GM19023 (cell line): ENCODE data around the gene EZR.
"Not testable (repeated sequence)": the region's sequence is repeated elsewhere in the genome, so short reads cannot be mapped to it uniquely, and the experiment has no call there.

Experiments
- ATAC-seq: cut with Tn5 transposase; IDR thresholded peaks from one replicate; pipeline ENCODE4 v1.9.1; 2021; ENCODE audit warnings: mild to moderate bottlenecking, moderate library complexity; ENCODE audit not compliant: unreplicated experiment

Gene EZR

DNA sequence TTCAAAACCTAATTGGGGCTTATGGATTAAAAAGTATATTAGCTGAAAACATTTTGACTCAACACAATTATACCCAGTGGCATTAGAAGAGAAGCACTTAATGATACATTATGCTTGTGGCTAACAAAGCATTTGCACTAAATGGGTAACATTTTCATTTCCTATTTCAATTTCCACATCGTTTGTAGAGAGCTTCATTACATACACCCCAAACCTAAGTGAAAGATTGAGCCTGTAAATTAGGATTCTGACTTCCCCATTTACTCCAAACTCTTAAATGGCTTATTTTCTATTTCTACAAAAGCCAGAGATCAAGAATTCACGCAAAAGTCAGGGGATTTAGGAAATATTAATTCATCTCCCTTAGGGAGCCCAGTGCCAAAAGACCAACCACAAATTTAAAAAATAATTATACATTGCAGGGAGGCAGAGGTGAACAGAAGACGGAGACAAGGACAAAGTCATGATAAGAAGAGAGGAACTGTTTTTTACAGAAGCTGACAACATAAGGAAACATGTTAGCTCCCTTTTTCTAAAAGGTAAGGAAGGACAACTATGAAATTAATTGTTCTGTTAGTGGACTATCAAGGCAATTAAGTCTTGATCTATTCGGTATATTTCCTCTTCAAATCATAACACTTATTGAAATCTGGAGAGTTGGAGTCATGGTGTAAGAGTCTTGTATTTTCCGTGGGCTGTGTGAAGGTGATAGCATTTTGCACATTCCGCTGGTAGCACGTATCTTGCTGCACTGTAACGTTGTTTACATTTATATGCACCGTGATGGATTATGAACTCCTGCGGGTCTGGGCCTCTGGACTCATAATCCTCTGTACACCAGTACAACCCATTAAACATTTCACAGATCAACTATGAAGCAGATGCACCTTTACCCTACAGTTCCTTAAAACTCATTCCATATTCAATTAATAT, 24.8 kb upstream of the EZR start:
- ATAC-seq, result no peak

DNA sequence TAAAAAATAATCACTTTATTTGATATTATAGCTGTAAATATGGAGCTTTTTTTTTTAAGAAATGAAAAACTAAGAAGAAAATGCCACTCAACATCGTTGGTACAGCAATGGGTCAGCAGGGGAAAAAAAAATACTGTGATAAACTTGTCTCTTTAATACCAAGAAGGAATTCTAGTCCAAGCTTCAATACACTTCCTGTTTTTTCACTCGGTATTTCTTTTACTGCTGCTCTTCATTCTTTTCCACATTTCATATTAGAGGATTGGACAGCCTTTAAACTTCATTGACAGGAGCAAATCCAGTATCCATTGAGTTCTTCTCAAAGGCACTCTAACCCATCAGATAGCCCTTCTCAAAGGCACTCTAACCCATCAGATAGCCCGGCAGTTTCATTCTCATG, 22.2 kb upstream of the EZR start:
- no peak for ATAC-seq

DNA sequence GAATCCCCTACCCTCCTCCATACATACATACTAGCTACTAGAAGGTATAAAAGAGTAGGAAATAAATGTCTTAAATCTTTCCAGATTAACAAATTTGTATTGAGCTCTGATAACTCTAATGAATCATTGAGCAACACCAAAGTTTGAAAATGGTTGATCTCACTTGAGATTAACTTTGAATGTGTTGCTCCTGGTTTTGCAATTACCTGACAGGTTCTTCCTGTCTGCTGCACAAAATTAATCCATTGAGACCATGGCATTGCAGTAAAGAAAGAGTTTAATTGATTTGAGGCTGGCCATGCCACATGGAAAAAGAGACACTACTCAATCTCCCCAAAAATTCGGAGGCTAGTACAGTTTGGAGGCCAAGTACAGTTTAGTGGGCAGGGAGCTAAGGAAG, 21.3 kb upstream of the EZR start:
- no peak for ATAC-seq

DNA sequence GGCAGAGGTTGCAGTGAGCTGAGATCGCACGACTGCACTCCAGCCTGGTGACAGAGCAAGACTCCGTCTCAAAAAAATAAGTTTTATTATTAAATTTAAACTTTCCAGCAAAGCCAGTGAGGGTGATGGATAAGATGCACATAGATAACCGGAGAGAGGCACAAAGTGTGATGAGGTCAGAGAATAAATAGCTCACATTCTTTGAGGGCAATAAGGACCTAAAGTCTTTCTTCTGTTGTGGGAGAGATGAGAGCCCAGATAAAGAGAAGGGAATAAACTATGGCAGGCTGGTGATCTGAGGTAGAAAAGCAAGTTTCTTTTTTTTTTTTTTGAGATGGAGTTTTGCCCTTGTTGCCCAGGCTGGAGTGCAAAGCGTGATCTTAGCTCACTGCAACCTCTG, 20.6 kb upstream of the EZR start:
- ATAC-seq, result no peak

DNA sequence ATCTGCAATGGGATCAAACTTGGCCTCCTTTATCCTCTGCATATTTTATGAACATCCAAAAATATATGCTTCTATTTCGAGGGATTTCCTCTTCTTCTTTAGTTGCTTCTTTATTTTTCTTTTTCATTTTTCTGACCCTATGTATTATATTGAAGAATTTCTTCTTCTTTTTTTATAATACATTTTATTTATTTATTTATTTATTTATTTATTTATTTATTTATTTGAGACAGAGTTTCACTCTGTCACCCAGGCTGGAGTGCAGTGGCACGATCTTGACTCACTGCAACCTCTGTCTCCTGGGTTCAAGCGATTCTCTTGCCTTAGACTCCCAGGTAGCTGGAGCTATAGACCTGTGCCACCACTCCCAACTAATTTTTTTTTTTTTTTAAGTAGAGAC, 19.6 kb upstream of the EZR start:
- ATAC-seq, result not testable (repeated sequence)

DNA sequence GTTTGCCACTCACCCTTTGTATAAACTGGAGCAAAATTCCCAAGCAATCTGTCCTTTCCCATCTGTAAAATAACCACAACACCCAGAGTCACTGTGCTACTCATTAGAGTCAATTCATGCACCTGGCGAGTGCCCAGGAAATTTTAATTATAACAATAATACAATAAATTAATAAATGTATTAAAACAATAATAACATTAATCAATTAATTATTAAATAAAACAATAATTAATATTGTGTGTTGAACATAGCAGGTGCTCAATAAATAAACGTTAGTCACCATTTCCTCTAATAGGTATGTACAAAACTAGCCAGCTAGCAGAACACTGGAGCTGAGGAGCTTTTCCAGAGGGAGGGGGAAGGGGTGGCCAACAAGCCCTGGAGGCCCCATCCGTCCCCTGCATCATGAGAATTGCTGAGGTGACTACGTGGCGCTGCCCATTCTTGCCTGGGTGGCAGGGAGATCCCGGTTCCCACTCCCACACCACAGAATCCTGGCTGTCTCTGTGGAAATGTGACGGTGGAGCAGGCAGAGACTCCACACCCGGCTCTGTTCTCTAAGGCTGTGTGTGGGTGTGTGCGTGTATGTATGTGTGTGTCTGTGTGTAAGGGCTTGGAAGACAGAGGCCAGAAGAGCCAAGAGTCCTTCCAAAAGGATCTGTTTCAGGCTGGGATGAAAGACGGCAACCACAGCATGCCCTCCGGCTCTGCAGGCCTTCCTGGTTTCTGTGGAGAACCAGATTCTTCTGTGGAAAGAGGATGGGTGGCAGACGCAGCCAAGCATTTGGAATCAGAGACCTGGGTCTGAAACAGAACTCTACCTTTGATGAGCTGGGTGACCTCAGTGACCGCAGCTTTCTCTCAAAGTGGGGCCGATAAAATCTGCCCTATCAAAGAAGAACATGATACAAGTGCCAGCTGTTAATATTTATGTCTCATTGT, 18.8 kb upstream of the EZR start:
- ATAC-seq, result no peak

DNA sequence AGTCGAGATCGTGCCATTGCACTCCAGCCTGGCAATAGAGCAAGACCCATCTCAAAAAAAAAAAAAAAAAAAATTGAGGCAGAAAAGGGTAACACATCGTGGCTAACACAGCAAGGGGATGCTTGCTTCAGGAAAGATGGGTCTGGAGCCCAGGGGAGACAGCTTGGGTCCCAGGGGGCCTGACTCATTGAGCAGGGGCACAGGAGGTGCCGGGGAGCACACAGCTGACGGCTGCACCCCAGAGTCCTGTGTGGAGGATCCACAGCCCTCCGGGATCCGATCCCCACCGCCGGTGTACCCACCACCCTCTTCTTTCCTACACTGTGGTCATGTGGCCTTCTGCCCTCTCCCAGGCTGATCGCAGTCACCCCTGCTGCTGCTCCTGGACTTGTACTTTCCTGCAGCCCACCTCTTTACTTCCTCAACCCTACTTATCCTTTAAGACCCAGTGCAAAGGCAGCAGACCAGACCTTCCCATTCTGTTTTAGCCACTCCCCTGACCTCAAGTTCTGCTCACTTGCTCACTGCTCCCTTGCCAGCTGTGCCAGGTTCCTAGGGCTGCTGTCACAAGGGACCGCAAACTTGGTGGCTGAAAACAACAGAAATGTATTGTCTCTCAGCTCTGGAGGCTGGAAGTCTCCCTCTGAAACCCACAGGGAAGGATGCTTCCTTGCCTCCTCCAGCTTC, 17.6 kb upstream of the EZR start:
- no peak for ATAC-seq

DNA sequence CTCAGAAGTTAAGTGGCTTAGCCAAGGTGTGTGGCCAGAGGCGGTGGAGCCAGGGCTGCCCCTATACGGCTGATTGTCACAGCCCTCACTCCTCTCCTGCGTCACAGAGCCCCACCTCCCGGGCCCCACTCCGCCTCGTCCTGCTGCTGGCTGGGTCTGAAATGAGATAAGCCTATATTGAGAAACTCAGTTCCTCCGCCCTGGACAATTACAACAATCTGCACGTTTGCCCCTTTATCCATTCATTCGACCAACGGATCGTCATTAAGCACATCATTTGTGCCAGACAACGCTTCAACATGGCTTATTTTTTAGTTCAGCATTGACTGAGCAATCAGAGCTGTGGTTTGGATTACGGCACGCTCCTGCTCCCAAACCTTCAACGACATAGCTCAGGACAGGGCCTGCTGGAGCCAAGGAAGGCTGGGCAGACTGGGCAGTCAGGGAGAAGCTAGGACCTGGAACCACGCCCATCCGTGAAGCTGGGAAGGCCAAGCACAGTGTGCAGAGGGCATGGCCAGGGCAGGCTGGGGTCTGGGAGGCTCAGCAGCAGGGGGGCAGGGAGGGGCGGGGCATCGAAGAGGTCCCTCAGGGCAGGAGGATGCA, 16.6 kb upstream of the EZR start:
- ATAC-seq, result no peak

DNA sequence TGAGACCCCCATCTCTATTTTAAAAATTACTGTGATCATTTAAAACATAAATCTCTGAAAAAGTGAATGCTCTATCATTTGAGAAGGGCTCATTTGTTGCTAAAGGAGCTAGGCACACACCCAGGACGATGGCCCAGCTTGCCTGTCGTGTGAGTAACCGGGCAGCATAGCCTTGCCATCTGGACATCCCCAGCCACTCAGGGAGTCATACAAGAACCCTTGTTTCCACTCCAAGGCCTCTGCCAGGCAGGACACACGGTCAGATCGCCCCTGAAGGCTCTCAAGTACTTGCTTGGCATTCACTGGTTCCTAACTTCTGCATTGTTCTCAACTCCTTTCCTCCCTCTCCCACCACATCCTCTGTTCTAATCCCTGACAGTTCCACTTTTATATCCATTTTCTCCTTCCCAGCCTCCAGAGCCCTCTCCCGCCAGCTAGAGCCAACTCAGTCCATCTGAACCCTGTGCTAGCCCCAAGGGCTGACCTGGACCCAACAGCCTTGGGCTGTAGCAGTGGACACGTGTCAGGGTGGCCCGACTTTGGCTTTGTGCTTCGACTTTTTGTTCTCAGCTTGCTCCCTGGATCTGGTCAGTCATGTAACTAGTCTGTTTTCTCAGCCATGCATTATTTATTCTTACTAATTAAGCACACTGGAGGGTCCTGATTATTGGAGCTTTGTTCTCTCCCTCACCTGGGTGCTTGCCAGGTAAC, 15.7 kb upstream of the EZR start:
- no peak for ATAC-seq

DNA sequence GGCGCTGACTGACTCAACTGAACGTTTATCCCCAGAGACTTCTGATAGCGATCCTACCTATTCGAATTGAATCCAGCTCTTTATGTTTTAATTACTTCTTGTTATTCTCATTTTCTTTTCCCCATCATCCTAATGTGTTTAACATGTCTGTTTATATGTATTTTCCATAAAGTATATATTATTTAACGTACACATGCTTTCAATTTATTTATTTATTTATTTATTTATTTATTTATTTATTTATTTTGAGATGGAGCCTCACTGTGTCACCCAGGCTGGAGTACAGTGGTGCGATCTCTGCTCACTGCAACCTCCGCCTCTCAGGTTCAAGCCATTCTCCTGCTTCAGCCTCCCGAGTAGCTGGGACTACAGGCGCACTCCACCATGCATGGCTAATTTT, 13.6 kb upstream of the EZR start:
- ATAC-seq, result not testable (repeated sequence)

- ATAC-seq, result no peak
Observed at GRCh38 chr6:158832026-158832425, 12.9 kb upstream of the EZR start.

- ATAC-seq, result no peak
Observed at GRCh38 chr6:158831571-158831970, 12.4 kb upstream of the EZR start.

- ATAC-seq, result no peak
Observed at GRCh38 chr6:158830736-158831135, 11.6 kb upstream of the EZR start.

GRCh38 chr6:158828807-158829206, 9.6 kb upstream of the EZR start:
- ATAC-seq, result no peak

GRCh38 chr6:158826819-158827501, 7.8 kb upstream of the EZR start:
- ATAC-seq, result peak; percentile 60

GRCh38 chr6:158825951-158826306, 6.8 kb upstream of the EZR start:
- no peak for ATAC-seq

- ATAC-seq, result no peak
Observed at GRCh38 chr6:158825038-158825950, 6.1 kb upstream of the EZR start.

DNA sequence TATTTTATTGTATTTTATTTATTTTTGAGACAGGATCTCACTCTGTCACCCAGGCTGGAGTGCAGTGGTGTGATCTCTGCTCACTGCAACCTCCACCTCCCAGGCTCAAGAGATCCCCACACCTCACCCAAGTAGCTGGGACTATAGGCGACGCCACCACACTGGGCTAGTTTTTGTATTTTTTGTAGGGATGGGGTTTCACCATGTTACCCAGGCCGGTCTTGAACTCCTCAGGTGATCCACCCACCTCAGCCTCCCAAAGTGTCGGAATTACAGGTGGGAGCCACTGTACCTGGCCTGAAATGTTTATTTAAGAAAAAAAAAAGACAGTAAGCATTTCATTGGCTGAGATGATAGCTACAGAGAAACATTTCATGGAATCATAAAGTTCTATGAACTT, 4.4 kb upstream of the EZR start:
- ATAC-seq, result not testable (repeated sequence)
